Measurements from ENCODE around the gene DUS1L.

DUS1L gene

GRCh38 chr17:82087961-82088837, 22.6 kb upstream of the DUS1L start:
- in situ Hi-C loops (cut with HindIII; ENCODE audit: low pct_ligation_motif_present, low sequenced_read_pairs), result no loop called here
- Histone ChIP-seq H3K4me3 (ENCODE audit: low read depth, low read length) (no peak overlapping the region), H3K27ac (no peak overlapping the region), H3K27me3 (replicated peaks) (no peaks in the 10 kb centered on the region), H3K36me3 (replicated peaks) (peaks cover 97% of the 10 kb centered on the region)
- no peak for DNase-seq
- TF ChIP-seq CTCF (IDR thresholded peaks at IDR 0.05; ENCODE audit: low read depth, low read length, missing control alignments), result no peak

- in situ Hi-C loops (cut with HindIII; ENCODE audit: low pct_ligation_motif_present, low sequenced_read_pairs), result no loop called here
- DNase-seq, result no peak
- no peak for TF ChIP-seq CTCF (IDR thresholded peaks at IDR 0.05; ENCODE audit: low read depth, low read length, missing control alignments)
- Histone ChIP-seq H3K36me3 (replicated peaks) (peaks cover 99% of the 10 kb centered on the region), H3K27me3 (replicated peaks) (no peaks in the 10 kb centered on the region), H3K4me3 (ENCODE audit: low read depth, low read length) (no peak overlapping the region), H3K27ac (no peak overlapping the region)
Observed at GRCh38 chr17:82086941-82087906, 21.6 kb upstream of the DUS1L start.

- in situ Hi-C loops (cut with HindIII; ENCODE audit: low pct_ligation_motif_present, low sequenced_read_pairs), result no loop called here
- no peak for TF ChIP-seq CTCF (IDR thresholded peaks at IDR 0.05; ENCODE audit: low read depth, low read length, missing control alignments)
- no peak for DNase-seq
- H3K36me3 ChIP-seq (replicated peaks), result peaks cover 97% of the 10 kb centered on the region
- no peaks in the 10 kb centered on the region for H3K27me3 ChIP-seq (replicated peaks)
- no peak overlapping the region for H3K4me3 ChIP-seq (ENCODE audit: low read depth, low read length)
- no peak overlapping the region for H3K27ac ChIP-seq
Observed at GRCh38 chr17:82085931-82086764, 20.5 kb upstream of the DUS1L start.

DNA sequence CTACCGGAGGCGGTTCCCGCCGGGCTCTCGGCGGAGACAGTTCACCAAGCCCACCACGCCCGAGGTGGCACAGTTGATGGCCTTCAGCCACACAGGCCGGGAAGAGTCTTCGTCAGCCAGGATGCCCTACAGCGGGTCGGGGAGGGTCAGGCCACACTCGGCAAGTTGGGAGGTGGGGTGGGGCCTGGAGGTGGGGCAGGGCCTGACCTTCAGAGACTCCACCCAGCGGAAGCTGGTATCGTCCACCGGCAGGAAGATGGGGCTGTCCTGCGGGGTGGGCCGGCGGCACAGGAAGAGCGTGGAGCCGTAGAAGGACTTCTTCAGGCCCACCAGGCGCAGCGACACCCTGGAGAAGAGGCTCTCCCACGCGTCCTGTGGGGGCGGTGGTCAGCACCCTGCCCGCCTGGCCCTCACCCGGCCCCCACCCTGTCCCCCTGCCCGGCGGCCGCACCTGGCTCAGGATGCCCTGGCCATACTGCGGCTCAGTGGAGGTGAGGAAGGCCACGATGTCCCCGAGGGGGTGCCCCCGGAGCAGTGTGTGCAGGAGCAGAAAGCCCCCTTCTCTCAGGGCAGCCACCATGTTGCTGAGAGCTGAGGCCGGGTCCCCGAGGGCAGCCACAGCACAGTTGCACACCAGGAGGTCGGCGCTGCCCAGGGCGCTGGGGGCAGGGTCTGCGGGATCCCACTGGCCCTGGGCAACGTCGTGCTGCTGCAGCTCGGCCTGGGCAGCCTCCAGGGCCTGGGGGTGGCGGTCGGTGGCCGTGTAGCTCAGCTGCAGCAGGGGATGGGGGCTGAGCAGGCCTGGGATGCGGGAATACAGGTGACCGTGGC, 19.6 kb upstream of the DUS1L start:
- H3K36me3 ChIP-seq (replicated peaks), result peaks cover 96% of the 10 kb centered on the region
- TF ChIP-seq CTCF (IDR thresholded peaks at IDR 0.05; ENCODE audit: low read depth, low read length, missing control alignments), result no peak
- in situ Hi-C loops (cut with HindIII; ENCODE audit: low pct_ligation_motif_present, low sequenced_read_pairs), result no loop called here
- no peak for DNase-seq
- H3K4me3 ChIP-seq (ENCODE audit: low read depth, low read length), result no peak overlapping the region
- no peaks in the 10 kb centered on the region for H3K27me3 ChIP-seq (replicated peaks)
- no peak overlapping the region for H3K27ac ChIP-seq
